Measurements from ENCODE around the gene MIPOL1. TPM values are rescaled to one million over a fixed set of nuclear protein-coding genes. Genes with fewer than 3 reads are reported as not detected.

MIPOL1 gene
- total and polyA plus RNA-seq, 2 of the 13 experiments (the other 11 are each of a cell fraction or from before 2014, with no cell fraction given): 8.6 to 34.2 TPM

DNA sequence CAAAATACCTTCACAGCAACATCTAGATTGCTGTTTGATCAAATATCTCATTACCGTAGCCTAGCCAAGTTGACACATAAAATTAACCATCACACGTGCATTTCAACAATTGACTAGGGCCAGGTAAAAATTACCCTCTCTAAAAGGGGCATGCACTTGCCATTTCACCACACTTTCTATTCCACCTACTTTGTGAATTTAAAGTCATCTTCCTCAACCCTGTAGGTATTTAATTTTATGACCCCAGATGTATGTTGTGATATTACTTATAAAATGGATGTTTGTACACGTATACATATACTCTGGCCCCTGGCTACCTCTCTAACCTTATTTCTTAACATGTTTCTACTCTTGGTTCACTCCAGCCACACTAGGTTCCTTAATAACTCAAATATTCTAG, 237.1 kb downstream of the MIPOL1 start:
- H3K9ac ChIP-seq (ENCODE audit: insufficient read depth, low read depth, low read length): no peak overlapping the region
- no peaks in the 10 kb centered on the region for H3K4me1 ChIP-seq (ENCODE audit: insufficient read depth, low read length)
- no peak for FAIRE-seq
- intact Hi-C loops (cut with micrococcal nuclease; ENCODE audit: unreplicated experiment): no loop called here
- no peak for ATAC-seq
- H3K27ac ChIP-seq (ENCODE audit: extremely low read length, insufficient read depth, low read length): no peak overlapping the region
- H3K4me3 ChIP-seq (replicated peaks in 1 of 3; ENCODE audit: insufficient read depth in 1 of 3, low read depth in 2 of 3, low read length in 3 of 3): no peak overlapping the region
- H3K79me2 ChIP-seq (ENCODE audit: insufficient read depth, low read length): no peaks in the 10 kb centered on the region
- no TSS peak for BruUV-seq (replicated peaks)
- H3K27me3 ChIP-seq (ENCODE audit: control insufficient read depth in 1 of 2, insufficient read depth in 2 of 2, low read length in 2 of 2): no peaks in the 10 kb centered on the region
- POLR2A ChIA-PET: no interaction called here
- in situ Hi-C loops (cut with HindIII; ENCODE audit: extremely low pct_ligation_motif_present, low pct_unique_long_range_greater_than_20kb): no loop called here
- CTCF ChIA-PET (ENCODE audit: low intra/inter-chr PET ratio, low total read pairs): no interaction called here
- 96% methylated on average over 3 of the region's 3 CpGs for WGBS (ENCODE audit: low lambda C conversion rate)
- no peak overlapping the region for H2AFZ ChIP-seq (ENCODE audit: low read length)
- H3K36me3 ChIP-seq (replicated peaks in 1 of 2; ENCODE audit: control insufficient read depth in 1 of 2, insufficient read depth in 2 of 2, low read length in 2 of 2): no peaks in the 10 kb centered on the region
- no peaks in the 10 kb centered on the region for H3K9me3 ChIP-seq (ENCODE audit: low read length)
- no peak overlapping the region for H3K4me2 ChIP-seq (ENCODE audit: low read depth, low read length)
- TF ChIP-seq DPF2 (CRISPR knock-in tag; IDR thresholded peaks at IDR 0.05; ENCODE audit: borderline replicate concordance, low read depth) (no peak), ZSCAN21 (CRISPR knock-in tag; IDR thresholded peaks at IDR 0.05; ENCODE audit: borderline replicate concordance) (no peak), CHD2 (IDR thresholded peaks at IDR 0.05; ENCODE audit: low read depth, low read length) (no peak), ZNF850 (CRISPR knock-in tag; conservative IDR thresholded peaks at IDR 0.05) (no peak), SAP130 (CRISPR knock-in tag; IDR thresholded peaks at IDR 0.05; ENCODE audit: low read depth) (no peak), CENPT (CRISPR knock-in tag; IDR thresholded peaks at IDR 0.05; ENCODE audit: low read depth) (no peak), BCLAF1 (IDR thresholded peaks at IDR 0.05) (no peak), ZNF652 (CRISPR knock-in tag; IDR thresholded peaks at IDR 0.05; ENCODE audit: borderline replicate concordance, low read depth) (no peak), ZFX (CRISPR knock-in tag; IDR thresholded peaks at IDR 0.05; ENCODE audit: low read depth) (no peak), SRSF9 (IDR thresholded peaks at IDR 0.05; ENCODE audit: borderline replicate concordance, insufficient read depth, low read depth, low read length, poor library complexity, severe bottlenecking) (no peak), ZNF737 (CRISPR knock-in tag; IDR thresholded peaks at IDR 0.05; ENCODE audit: borderline replicate concordance) (no peak), ZFYVE20 (CRISPR knock-in tag; IDR thresholded peaks at IDR 0.05; ENCODE audit: borderline replicate concordance, low read depth) (no peak), TRIM24 (CRISPR knock-in tag; IDR thresholded peaks at IDR 0.05) (no peak)
- TF ChIP-seq, protein P1, sequence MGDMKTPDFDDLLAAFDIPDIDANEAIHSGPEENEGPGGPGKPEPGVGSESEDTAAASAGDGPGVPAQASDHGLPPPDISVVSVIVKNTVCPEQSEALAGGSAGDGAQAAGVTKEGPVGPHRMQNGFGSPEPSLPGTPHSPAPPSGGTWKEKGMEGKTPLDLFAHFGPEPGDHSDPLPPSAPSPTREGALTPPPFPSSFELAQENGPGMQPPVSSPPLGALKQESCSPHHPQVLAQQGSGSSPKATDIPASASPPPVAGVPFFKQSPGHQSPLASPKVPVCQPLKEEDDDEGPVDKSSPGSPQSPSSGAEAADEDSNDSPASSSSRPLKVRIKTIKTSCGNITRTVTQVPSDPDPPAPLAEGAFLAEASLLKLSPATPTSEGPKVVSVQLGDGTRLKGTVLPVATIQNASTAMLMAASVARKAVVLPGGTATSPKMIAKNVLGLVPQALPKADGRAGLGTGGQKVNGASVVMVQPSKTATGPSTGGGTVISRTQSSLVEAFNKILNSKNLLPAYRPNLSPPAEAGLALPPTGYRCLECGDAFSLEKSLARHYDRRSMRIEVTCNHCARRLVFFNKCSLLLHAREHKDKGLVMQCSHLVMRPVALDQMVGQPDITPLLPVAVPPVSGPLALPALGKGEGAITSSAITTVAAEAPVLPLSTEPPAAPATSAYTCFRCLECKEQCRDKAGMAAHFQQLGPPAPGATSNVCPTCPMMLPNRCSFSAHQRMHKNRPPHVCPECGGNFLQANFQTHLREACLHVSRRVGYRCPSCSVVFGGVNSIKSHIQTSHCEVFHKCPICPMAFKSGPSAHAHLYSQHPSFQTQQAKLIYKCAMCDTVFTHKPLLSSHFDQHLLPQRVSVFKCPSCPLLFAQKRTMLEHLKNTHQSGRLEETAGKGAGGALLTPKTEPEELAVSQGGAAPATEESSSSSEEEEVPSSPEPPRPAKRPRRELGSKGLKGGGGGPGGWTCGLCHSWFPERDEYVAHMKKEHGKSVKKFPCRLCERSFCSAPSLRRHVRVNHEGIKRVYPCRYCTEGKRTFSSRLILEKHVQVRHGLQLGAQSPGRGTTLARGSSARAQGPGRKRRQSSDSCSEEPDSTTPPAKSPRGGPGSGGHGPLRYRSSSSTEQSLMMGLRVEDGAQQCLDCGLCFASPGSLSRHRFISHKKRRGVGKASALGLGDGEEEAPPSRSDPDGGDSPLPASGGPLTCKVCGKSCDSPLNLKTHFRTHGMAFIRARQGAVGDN (CRISPR knock-in tag; IDR thresholded peaks at IDR 0.05): no peak
- no peaks in the 10 kb centered on the region for H4K20me1 ChIP-seq (ENCODE audit: insufficient read depth, low read length)
- no peak for DNase-seq (ENCODE audit: low spot score)
